GM19043 (cell line): ENCODE measurements around the gene MYBPC3.
"Not testable (repeated sequence)": the region's sequence is repeated elsewhere in the genome, so short reads cannot be mapped to it uniquely, and the experiment has no call there.

Source experiments
- ATAC-seq: cut with Tn5 transposase; IDR thresholded peaks from one replicate; pipeline ENCODE4 v1.9.1; 2021; ENCODE audit warnings: low read depth; ENCODE audit not compliant: unreplicated experiment

The MYBPC3 gene

GRCh38 chr11:47340980-47341775, 11.3 kb downstream of the MYBPC3 start:
- ATAC-seq: no peak

- no peak for ATAC-seq
Observed at GRCh38 chr11:47340010-47340409, 12.5 kb downstream of the MYBPC3 start.

DNA sequence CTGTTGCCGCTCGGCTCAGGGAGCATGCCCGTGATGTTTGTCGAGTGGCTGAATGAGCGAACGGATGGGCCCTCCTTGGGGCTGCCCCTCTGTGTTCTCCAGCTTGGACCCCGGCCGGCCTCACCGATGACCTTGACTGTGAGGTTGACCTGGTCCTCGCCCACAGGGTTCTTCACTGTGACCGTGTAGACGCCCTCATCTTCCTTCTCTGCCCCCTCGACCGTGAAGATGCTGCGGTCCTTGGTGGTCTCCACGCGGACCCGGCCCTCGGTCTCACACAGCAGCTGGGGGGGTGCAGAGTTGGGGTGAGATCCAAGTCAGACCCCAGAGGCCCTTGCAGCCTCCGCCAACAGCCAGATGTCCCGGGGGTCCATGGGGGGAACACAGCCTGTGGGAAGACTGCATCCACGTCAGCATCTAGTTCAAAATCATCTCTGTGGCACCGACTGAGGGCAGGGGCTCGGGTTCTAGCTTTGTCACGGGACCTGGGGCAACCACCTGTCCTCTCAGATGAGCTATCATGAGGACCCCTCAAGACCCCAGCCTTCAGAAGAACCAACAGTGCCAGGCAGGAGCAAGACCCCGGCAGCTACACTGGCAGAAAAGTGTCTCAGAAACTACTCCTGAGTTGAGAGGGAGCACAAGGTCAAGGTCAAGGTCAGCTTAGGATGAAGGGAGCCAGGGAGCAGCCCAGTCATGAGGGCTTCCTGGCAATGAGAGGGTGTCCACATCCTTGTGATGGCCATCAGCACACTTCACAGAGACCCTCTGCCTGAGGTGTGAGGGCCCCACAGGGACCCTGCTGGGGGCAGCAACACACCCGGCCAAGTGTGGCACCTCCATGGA, 13.9 kb downstream of the MYBPC3 start:
- no peak for ATAC-seq

DNA sequence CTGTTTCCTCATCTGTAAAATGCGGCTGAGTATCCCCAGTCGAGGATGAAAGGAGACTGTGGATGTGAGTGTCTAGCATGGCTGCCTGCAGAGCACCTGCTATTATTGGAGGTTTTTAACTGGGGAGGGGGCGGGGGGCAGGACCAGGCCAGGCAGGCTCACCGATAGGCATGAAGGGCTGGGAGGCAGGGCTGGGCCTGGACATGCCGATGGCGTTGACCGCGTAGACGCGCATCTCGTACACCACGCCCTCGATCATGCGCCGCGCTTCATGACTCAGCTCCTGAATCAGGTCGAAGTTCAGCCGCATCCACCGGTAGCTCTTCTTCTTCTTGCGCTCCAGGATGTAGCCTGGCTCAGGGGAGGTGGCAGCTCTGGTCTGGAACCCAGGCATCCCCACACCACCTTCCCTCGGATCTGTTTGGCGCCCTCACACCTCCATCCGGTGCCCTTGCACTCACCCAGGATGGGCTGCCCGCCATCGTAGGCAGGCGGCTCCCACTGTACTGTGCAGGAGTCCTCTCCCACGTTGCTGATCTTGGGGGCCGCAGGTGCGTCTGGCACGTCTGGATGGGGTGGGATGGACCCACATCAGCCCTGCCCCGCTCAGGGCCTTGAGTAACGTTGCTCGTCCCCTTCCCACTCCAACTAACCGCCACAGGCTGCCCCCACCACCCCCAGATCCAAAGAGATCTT, 15.1 kb downstream of the MYBPC3 start:
- no peak for ATAC-seq

- no peak for ATAC-seq
Observed at GRCh38 chr11:47336595-47336994, 15.9 kb downstream of the MYBPC3 start.

- no peak for ATAC-seq
Observed at GRCh38 chr11:47335733-47336132, 16.8 kb downstream of the MYBPC3 start.

- ATAC-seq: not testable (repeated sequence)
Observed at GRCh38 chr11:47334699-47335411, 17.6 kb downstream of the MYBPC3 start.

DNA sequence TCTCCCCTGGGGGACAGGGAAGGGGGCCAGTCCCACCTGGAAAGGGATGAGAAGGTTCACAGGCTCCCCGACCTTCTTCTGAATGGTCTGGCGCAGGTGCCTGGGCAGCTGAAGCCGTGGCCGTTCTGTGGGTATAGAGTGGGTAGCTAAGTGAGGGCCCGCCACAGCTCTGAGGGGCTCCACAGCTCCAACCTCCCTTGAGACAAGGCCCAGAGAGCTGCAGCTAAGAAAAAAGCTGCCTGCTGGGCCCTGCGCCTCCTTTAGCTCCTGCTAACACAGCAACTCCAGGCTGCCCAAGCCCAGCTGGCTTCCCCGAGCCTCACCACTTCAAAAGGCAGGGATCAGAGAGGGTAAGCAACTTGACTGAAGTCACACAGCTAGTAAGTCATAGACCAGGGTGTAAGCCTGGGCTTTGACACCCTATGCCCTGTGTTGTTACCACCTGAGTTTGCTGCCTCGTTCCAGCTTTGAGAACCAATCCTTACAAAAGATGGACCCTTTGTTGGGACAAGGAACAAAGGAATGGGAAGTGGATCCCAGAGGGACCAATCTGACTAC, 18.5 kb downstream of the MYBPC3 start:
- no peak for ATAC-seq

DNA sequence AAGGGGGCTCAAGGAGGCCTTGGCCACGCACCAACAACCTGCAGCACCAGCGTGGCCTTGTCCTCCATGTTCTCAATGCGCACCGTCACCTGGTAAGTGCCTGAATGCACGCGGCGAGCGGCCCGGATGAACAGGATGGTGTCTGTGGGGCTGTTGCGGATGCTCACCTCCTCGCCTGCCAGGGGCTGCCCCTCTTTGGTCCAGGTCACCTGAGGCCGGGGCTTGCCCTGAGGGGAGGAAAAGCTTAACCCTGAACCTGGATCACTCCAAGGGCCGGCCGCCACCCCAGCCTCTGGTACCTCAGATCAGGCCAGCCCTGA, 19.0 kb downstream of the MYBPC3 start:
- ATAC-seq: no peak

GRCh38 chr11:47332791-47333525, 19.5 kb downstream of the MYBPC3 start:
- ATAC-seq: no peak

DNA sequence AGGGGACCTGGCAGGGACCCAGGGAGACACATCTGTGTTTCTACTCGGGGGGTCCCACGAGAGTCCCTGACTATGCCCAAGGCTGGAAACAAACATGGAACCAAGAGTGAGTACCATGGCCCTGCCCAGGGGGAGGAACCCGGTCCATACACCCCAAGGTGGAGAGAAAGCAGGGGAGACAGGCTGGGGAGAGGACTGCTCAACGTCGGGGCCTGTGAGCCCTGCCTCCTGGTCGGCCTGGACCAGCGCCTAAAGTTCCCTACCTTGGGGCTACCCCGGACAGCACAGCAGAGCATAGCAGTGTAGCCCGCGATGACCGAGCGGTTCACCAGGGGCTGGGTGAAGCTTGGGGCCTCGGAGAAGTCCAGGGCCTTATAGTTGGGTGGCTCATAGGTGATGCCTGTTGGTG, 20.2 kb downstream of the MYBPC3 start:
- ATAC-seq: no peak

- no peak for ATAC-seq
Observed at GRCh38 chr11:47331454-47332302, 20.8 kb downstream of the MYBPC3 start.

- ATAC-seq: no peak
Observed at GRCh38 chr11:47329987-47330931, 22.2 kb downstream of the MYBPC3 start.

GRCh38 chr11:47329431-47329986, 23.0 kb downstream of the MYBPC3 start:
- ATAC-seq: no peak

GRCh38 chr11:47328449-47329390, 23.8 kb downstream of the MYBPC3 start:
- peak; percentile 79 for ATAC-seq

DNA sequence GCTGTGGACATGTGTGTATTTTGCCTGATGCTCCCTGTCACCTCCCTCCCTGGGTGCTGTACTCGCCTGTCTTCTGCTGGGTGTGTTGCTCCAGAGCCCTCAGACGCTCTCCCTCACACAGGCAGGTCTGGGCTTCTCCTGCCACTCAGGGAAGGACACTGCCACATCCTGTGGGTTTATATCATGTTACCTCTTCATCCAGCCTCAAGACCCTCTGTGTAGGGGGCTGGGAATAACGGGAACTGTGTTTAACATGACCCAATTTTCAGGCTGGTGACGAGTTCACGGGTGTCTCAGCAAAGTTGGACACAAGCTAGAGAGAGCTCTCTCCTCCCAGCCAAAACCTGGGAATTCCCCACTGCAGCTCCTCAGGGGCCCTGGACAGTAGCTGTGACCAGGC, 24.6 kb downstream of the MYBPC3 start:
- no peak for ATAC-seq
